ENCODE measurements around the gene SYT14. TPM values are rescaled to one million over a fixed set of nuclear protein-coding genes. Genes with fewer than 3 reads are reported as not detected.

Gene SYT14
- total RNA-seq, 1 experiment from 2014 or later: 0.07 TPM

- ChIA-PET POLR2A (interaction anchor here (0.6 kb wide), 1 partner anchor 249 kb away, joined by 3 read pairs; no protein-coding TSS in a partner anchor), CTCF (no interaction called here), RAD21 (ENCODE audit: low non-redundant PET in 1 of 2, low total read pairs in 2 of 2, uncharacterized antibody in 2 of 2, unreplicated experiment in 2 of 2) (no interaction called here)
These were observed 187.1 kb downstream of the SYT14 start for GRCh38 chr1:210125143-210125542.

GRCh38 chr1:210129092-210129491 lies 191.1 kb downstream of the SYT14 start:
- TF ChIP-seq JUND (IDR thresholded peaks at IDR 0.05): no peak
- TF ChIP-seq, protein P1, sequence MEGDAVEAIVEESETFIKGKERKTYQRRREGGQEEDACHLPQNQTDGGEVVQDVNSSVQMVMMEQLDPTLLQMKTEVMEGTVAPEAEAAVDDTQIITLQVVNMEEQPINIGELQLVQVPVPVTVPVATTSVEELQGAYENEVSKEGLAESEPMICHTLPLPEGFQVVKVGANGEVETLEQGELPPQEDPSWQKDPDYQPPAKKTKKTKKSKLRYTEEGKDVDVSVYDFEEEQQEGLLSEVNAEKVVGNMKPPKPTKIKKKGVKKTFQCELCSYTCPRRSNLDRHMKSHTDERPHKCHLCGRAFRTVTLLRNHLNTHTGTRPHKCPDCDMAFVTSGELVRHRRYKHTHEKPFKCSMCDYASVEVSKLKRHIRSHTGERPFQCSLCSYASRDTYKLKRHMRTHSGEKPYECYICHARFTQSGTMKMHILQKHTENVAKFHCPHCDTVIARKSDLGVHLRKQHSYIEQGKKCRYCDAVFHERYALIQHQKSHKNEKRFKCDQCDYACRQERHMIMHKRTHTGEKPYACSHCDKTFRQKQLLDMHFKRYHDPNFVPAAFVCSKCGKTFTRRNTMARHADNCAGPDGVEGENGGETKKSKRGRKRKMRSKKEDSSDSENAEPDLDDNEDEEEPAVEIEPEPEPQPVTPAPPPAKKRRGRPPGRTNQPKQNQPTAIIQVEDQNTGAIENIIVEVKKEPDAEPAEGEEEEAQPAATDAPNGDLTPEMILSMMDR (IDR thresholded peaks at IDR 0.05 in 2 of 3, conservative IDR thresholded peaks at IDR 0.05 in 1 of 3; ENCODE audit: borderline replicate concordance in 1 of 3, insufficient read depth in 1 of 3, low read depth in 2 of 3, low read length in 2 of 3): no peak
- TF ChIP-seq SP1 (IDR thresholded peaks at IDR 0.05; ENCODE audit: low read depth): no peak
- no peak for TF ChIP-seq CEBPB (IDR thresholded peaks at IDR 0.05; ENCODE audit: low read depth)
- TF ChIP-seq RAD21 (IDR thresholded peaks at IDR 0.05; ENCODE audit: low read depth): no peak
- ATAC-seq (no peak), DNase-seq (ENCODE audit: low read depth, low spot score) (no peak)
- no peak overlapping the region for H2AFZ ChIP-seq (ENCODE audit: low read depth, low read length, poor library complexity, severe bottlenecking)
- no TSS peak for BruUV-seq (replicated peaks)
- no peaks in the 10 kb centered on the region for H3K9me2 ChIP-seq (ENCODE audit: insufficient read depth)
- no peak overlapping the region for H3K27ac ChIP-seq (ENCODE audit: low read depth, low read length)
- H3K4me1 ChIP-seq (ENCODE audit: control insufficient read depth in 1 of 2, insufficient read depth in 2 of 2, low read length in 2 of 2): no peaks in the 10 kb centered on the region
- POLR2A ChIA-PET: no interaction called here
- RAD21 ChIA-PET (ENCODE audit: low non-redundant PET in 1 of 2, low total read pairs in 2 of 2, uncharacterized antibody in 2 of 2, unreplicated experiment in 2 of 2): no interaction called here
- no peaks in the 10 kb centered on the region for H3K79me2 ChIP-seq (ENCODE audit: insufficient read depth, low read length)
- no peak overlapping the region for H3K4me2 ChIP-seq (ENCODE audit: low read length)
- H3K27me3 ChIP-seq (ENCODE audit: insufficient read depth, low read length): peaks cover 46% of the 10 kb centered on the region
- H3K9me3 ChIP-seq (ENCODE audit: control insufficient read depth in 1 of 2, insufficient read depth in 1 of 2, low read depth in 1 of 2, low read length in 2 of 2): no peaks in the 10 kb centered on the region
- CTCF ChIA-PET: no interaction called here
- no peaks in the 10 kb centered on the region for H4K20me1 ChIP-seq (ENCODE audit: insufficient read depth)
- H3K4me3 ChIP-seq (replicated peaks in 1 of 2; ENCODE audit: low read depth in 1 of 2, low read length in 2 of 2): no peak overlapping the region
- H3K9ac ChIP-seq (ENCODE audit: low read length): no peak overlapping the region
- no peaks in the 10 kb centered on the region for H3K36me3 ChIP-seq (ENCODE audit: control insufficient read depth in 1 of 2, insufficient read depth in 2 of 2, low read length in 2 of 2)
- intact Hi-C loops (cut with micrococcal nuclease): no loop called here

More at GRCh38 chr1:210125143-210125542, 187.1 kb downstream of the SYT14 start:
- Histone ChIP-seq H3K9ac (ENCODE audit: low read length) (no peak overlapping the region), H4K20me1 (ENCODE audit: insufficient read depth) (no peaks in the 10 kb centered on the region), H3K79me2 (ENCODE audit: insufficient read depth, low read length) (no peaks in the 10 kb centered on the region), H3K27me3 (ENCODE audit: insufficient read depth, low read length) (peaks cover 51% of the 10 kb centered on the region), H3K27ac (ENCODE audit: low read depth, low read length) (no peak overlapping the region), H2AFZ (ENCODE audit: low read depth, low read length, poor library complexity, severe bottlenecking) (no peak overlapping the region), H3K9me3 (ENCODE audit: control insufficient read depth in 1 of 2, insufficient read depth in 1 of 2, low read depth in 1 of 2, low read length in 2 of 2) (no peaks in the 10 kb centered on the region), H3K4me3 (replicated peaks in 1 of 2; ENCODE audit: low read depth in 1 of 2, low read length in 2 of 2) (no peak overlapping the region), H3K9me2 (ENCODE audit: insufficient read depth) (no peaks in the 10 kb centered on the region), H3K4me2 (ENCODE audit: low read length) (no peak overlapping the region), H3K36me3 (ENCODE audit: control insufficient read depth in 1 of 2, insufficient read depth in 2 of 2, low read length in 2 of 2) (no peaks in the 10 kb centered on the region), H3K4me1 (ENCODE audit: control insufficient read depth in 1 of 2, insufficient read depth in 2 of 2, low read length in 2 of 2) (no peaks in the 10 kb centered on the region)
- no TSS peak for BruUV-seq (replicated peaks)
- DNase-seq (ENCODE audit: low read depth, low spot score) (no peak), ATAC-seq (no peak)
- intact Hi-C loops (cut with micrococcal nuclease): no loop called here
- TF ChIP-seq TCF7L2 (IDR thresholded peaks at IDR 0.05; ENCODE audit: borderline replicate concordance, extremely low read depth, insufficient read depth, insufficient read length) (no peak), CBX3 (IDR thresholded peaks at IDR 0.05; ENCODE audit: low read depth) (no peak), ELF1 (IDR thresholded peaks at IDR 0.05; ENCODE audit: borderline replicate concordance, low read depth) (no peak), EGR1 (IDR thresholded peaks at IDR 0.05; ENCODE audit: low read depth) (no peak), YY1 (IDR thresholded peaks at IDR 0.05; ENCODE audit: extremely low read depth, insufficient replicate concordance, low read depth, low read length) (no peak)
- TF ChIP-seq, protein P1 (IDR thresholded peaks at IDR 0.05 in 2 of 3, conservative IDR thresholded peaks at IDR 0.05 in 1 of 3; ENCODE audit: borderline replicate concordance in 1 of 3, insufficient read depth in 1 of 3, low read depth in 2 of 3, low read length in 2 of 3): no peak

All from HCT116 (cell line).